GM18867 (cell line): Measurements from ENCODE around the gene SOAT1.
A peak's percentile ranks its signal among the peaks of the same experiment; 100 is the strongest.
"Not testable (repeated sequence)": the region's sequence is repeated elsewhere in the genome, so short reads cannot be mapped to it uniquely, and the experiment has no call there.

Source experiments
- ATAC-seq: cut with Tn5 transposase; IDR thresholded peaks from one replicate; pipeline ENCODE4 v1.9.1; 2021; ENCODE audit warnings: mild to moderate bottlenecking, moderate library complexity; ENCODE audit not compliant: unreplicated experiment

The SOAT1 gene

GRCh38 chr1:179293340-179294327 lies at the start of gene SOAT1:
TSS of gene SOAT1 (plus strand) at chr1:179293797. CDS start at chr1:179302685, 8,888 bp downstream.
- peak; percentile 97 for ATAC-seq

DNA sequence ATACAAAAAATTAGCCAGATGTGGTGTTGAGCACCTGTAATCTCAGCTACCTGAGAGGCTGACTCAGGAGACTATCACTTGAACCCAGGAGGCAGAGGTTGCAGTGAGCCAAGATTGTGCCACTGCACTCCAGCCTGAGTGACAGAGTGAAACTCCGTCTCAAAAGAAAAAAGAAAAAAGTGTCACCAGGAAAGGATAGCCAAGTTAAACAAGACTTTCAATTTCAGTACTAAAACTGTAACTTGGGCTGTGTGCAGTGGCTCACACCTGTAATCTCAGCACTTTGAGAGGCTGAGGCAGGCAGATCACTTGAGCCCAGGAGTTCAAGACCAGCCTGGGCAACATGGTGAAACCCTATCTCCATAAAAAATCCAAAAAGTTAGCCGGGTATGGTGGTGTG lies 48.2 kb upstream of the SOAT1 start:
- ATAC-seq = peak; percentile 85

GRCh38 chr1:179247923-179248322 lies 45.7 kb upstream of the SOAT1 start:
- no peak for ATAC-seq

- no peak for ATAC-seq
Observed at GRCh38 chr1:179251675-179252074, 41.9 kb upstream of the SOAT1 start.

DNA sequence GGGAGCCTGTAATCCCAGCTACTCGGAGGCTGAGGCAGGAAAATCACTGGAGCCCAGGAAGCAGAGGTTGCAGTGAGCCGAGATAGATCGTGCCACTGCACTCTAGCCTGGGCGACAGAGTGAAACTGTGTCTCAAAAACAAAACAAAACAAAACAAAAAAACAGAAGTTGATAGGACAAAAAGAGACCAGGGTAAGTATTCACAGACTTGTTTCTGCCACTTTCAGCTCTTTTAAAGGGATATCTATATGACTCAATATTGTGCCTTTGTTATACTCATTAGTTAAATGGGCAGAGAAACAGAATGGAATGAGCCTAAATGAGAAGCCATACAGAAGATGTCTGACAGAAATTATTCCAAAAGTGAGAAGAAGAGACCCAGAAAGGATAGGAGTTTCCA lies 41.0 kb upstream of the SOAT1 start:
- ATAC-seq = peak; percentile 71

- ATAC-seq = no peak
Observed at GRCh38 chr1:179253286-179253972, 40.2 kb upstream of the SOAT1 start.

DNA sequence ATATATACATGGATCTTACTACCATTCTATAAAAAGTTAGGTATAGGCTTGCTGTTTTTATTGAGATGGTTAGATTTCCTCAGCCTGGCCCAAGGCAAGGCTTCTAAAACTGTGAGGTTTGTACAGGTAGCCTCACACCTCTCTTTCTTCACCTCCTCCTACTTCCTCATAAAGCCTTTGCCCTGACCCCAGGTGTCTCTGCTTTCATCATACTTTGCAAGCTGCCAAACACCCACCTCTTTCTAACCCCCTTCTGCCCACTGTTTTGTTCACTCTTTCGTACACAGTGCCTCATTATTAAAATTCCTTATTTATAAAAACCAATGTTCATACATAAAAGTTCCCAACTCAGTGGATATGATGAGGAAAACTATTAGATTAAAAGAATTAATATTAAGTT lies 31.4 kb upstream of the SOAT1 start:
- no peak for ATAC-seq

DNA sequence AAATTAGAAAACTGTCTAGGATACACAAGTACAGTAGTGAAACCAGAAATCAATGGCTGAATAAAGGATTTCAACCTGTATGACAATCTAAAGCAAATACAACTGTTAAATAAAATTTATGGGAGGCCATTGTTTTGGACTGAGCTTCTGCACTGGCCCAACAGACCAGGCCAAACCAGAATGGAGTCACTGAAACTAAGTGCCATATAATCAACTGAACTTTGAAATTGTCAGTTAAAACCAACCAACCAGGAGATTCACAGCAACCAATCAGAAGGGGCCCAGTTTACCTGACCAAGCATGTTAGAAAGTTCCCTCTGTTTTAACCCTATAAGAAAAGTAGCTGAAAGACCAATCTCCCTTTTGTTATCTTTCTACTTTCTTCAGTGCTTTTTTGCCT lies 30.5 kb upstream of the SOAT1 start:
- ATAC-seq = no peak

DNA sequence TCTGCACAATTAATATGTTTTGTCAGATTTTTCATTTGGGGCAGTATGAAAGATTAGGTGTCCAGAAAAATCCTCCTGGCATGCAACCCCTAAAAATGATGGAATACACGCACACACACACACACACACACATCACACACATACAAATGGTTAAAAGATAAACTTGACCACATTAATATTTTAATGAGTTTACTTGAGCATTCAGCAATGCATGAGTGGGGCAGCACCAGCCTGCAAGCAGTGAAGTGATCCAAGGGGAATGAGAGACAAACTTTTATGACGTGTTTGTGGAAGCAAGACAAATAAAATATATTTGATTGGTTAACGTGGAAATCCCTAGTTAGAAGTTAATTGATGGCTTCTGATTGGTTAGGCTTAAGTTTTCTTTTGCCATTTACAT lies 29.1 kb upstream of the SOAT1 start:
- ATAC-seq = no peak

- ATAC-seq = no peak
Observed at GRCh38 chr1:179269071-179269470, 24.5 kb upstream of the SOAT1 start.

DNA sequence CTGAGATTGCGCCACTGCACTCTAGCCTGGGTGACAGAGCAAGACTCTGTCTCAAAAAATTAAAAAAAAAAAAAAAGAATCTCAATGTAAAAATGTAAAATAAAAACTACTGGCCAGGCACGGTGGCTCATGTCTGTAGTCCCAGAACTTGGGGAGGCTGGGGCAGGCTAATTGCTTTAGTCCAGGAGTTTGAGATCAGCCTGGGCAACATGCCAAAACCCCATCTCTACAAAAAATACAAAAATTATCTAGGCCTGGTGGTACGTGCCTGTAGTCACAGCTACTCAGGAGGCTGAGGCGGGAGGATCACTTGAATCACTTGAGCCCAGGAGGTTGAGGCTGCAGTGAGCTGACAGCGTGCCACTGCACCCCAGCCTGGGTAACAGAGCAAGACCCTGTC lies 19.2 kb upstream of the SOAT1 start:
- ATAC-seq = not testable (repeated sequence)

DNA sequence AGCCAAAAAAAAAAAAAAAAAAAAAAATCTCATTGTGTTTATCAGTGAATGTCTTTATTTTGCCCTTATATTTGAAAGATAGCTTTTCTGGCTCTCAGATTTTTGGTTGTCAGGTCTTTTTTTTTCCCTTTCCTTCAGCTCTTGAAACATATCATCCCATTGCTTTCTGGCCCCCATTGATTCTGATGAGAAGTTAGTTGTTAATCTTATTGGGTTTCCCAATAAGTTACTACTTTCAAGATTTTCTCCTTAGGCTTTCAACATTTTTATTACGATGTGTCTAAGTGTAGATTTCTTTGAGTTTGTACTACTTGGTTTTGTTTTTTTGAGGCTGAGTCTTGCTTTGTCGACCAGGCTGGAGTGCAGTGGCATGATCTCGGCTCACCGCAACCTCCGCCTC lies 14.7 kb upstream of the SOAT1 start:
- no peak for ATAC-seq

- ATAC-seq = no peak
Observed at GRCh38 chr1:179283992-179284391, 9.6 kb upstream of the SOAT1 start.

- no peak for ATAC-seq
Observed at GRCh38 chr1:179287946-179288345, 5.7 kb upstream of the SOAT1 start.

- ATAC-seq = no peak
Observed at GRCh38 chr1:179288977-179289376, 4.6 kb upstream of the SOAT1 start.

GRCh38 chr1:179295164-179295755 lies 1.7 kb downstream of the SOAT1 start:
- no peak for ATAC-seq

- ATAC-seq = no peak
Observed at GRCh38 chr1:179296356-179297104, 2.9 kb downstream of the SOAT1 start.

GRCh38 chr1:179297105-179297378 lies 3.4 kb downstream of the SOAT1 start:
- ATAC-seq = no peak

- ATAC-seq = peak; percentile 54
Observed at GRCh38 chr1:179298952-179299351, 5.4 kb downstream of the SOAT1 start.

DNA sequence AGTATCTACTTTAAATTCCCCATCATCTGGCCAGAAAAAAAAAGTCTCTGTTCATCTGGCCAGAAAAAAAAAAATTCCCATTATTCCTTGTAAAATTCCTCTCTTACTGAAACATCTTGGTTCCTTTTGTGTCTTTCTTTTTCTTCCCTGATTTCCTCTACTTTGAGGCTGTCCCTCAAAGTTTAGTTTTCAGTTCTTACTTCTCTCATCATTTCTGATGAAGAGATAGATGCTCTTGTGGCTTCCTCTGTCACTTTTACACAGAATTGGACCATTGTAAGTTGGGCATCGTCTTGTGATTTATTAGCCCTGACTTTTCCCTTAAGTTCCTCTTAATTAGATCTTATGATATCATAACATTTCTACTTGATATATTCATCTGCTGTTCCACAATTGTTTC lies 6.5 kb downstream of the SOAT1 start:
- ATAC-seq = no peak

DNA sequence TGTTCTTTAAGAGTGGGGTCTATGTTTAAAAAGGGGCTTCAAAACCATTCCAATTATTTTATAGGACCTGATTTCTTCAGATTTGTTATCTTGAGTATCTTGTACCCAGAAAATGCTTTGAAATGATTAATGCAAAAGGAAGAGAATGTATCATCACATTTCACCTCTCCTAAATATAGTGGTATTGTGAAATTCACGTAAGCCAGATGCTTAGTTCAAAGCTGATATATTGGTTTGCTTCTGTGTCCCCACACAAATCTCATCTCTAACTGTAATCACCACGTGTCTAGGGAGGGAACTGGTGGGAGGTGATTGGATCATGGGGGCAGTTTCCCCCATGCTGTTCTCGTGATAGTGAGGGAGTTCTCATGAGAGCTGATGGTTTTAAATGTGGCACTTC lies 8.5 kb downstream of the SOAT1 start:
- no peak for ATAC-seq
